Measurements from ENCODE around the gene EGLN2. TPM values are rescaled to one million over a fixed set of nuclear protein-coding genes. Genes with fewer than 3 reads are reported as not detected.
"Not testable (repeated sequence)": the region's sequence is repeated elsewhere in the genome, so short reads cannot be mapped to it uniquely, and the experiment has no call there.

EGLN2 gene
- total RNA-seq, 1 experiment from 2014 or later = 56.2 TPM

- Histone ChIP-seq H3K9me3 (replicated peaks) (no peaks in the 10 kb centered on the region), H3K27me3 (no peaks in the 10 kb centered on the region), H3K4me1 (peaks cover 11% of the 10 kb centered on the region), H3K4me3 (no peak overlapping the region), H3K27ac (no peak overlapping the region), H3K36me3 (no peaks in the 10 kb centered on the region)
- DNase-seq = peak; percentile 47 to 70
These were observed 32.8 kb downstream of the EGLN2 start for GRCh38 chr19:40831502-40832430.

- not testable (repeated sequence) for H3K36me3 ChIP-seq; DNase-seq; H3K27me3 ChIP-seq; H3K4me3 ChIP-seq; H3K27ac ChIP-seq; H3K9me3 ChIP-seq (replicated peaks)
- H3K4me1 ChIP-seq = peaks cover 11% of the 10 kb centered on the region
These were observed 33.4 kb downstream of the EGLN2 start for GRCh38 chr19:40832431-40832790.

- not testable (repeated sequence) for H3K9me3 ChIP-seq (replicated peaks); H3K36me3 ChIP-seq; H3K4me3 ChIP-seq; DNase-seq; H3K27me3 ChIP-seq; H3K27ac ChIP-seq
- H3K4me1 ChIP-seq = peaks cover 11% of the 10 kb centered on the region
These were observed 34.9 kb downstream of the EGLN2 start for GRCh38 chr19:40833728-40834533.

GRCh38 chr19:40836754-40837429 is 37.9 kb downstream of the EGLN2 start:
- no peak overlapping the region for H3K4me3 ChIP-seq

DNA sequence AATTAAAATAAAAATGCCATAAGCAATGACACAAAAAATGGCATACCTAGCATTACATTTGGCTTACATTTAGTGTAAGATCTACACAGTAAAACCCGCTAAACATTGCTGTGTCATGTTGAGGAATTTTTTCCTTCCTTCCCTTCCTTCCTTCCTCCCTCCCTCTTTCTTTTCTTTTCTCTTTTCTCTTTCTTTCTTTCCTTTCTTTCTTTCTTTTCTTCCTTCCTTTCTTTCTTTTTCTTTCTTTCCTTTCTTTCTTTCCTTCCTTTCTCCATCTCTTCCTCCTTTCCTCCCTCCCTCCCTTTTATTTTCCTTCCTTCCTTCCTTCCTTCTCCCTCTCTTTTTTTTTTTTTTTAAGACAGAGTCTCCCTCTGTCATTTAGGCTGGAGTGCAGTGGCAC is 39.5 kb downstream of the EGLN2 start:
- not testable (repeated sequence) for DNase-seq; H3K36me3 ChIP-seq; H3K27ac ChIP-seq; H3K4me3 ChIP-seq; H3K9me3 ChIP-seq (replicated peaks); H3K27me3 ChIP-seq; H3K4me1 ChIP-seq

More at GRCh38 chr19:40836754-40837429, 37.9 kb downstream of the EGLN2 start:
- no peaks in the 10 kb centered on the region for H3K9me3 ChIP-seq (replicated peaks)
- no peaks in the 10 kb centered on the region for H3K36me3 ChIP-seq
- H3K27ac ChIP-seq = no peak overlapping the region
- peaks cover 4% of the 10 kb centered on the region for H3K4me1 ChIP-seq
- DNase-seq = no peak
- H3K27me3 ChIP-seq = no peaks in the 10 kb centered on the region

GRCh38 chr19:40842012-40842411 is 43.0 kb downstream of the EGLN2 start:
- not testable (repeated sequence) for H3K27me3 ChIP-seq; H3K9me3 ChIP-seq (replicated peaks); H3K4me3 ChIP-seq; DNase-seq; H3K27ac ChIP-seq; H3K4me1 ChIP-seq; H3K36me3 ChIP-seq

DNA sequence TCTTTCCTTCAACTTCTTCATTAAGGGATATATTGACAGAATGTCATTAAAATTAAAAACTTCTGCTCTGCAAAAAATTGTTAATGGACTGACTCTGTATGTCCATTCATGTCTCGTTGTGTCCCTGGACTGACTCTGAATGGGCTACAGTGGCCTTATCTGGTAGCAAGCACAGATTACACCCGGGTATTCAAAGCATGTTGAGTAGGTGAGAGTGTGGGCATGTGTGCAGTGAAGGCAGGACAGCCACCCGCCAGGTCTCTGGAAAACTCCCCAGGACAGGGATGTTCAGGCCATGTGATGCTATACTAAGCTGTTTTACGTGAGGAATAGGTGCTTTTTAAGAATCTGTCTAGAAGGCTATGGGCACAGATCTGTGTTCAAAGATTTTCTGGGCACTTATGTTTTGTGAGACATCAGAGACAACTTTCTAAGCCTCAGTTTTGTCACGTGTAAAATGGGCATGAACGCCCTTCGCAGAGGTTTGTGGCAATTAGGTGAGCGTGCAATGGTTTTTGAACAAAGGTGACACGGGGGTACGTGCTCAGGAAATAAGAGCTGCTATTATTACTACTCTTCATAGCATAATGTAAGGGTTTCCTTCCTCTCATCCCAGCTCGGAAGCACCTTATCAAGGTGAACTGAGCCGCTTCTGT is 44.1 kb downstream of the EGLN2 start:
- not testable (repeated sequence) for H3K36me3 ChIP-seq; DNase-seq; H3K4me3 ChIP-seq; H3K4me1 ChIP-seq; H3K27me3 ChIP-seq; H3K27ac ChIP-seq; H3K9me3 ChIP-seq (replicated peaks)

DNA sequence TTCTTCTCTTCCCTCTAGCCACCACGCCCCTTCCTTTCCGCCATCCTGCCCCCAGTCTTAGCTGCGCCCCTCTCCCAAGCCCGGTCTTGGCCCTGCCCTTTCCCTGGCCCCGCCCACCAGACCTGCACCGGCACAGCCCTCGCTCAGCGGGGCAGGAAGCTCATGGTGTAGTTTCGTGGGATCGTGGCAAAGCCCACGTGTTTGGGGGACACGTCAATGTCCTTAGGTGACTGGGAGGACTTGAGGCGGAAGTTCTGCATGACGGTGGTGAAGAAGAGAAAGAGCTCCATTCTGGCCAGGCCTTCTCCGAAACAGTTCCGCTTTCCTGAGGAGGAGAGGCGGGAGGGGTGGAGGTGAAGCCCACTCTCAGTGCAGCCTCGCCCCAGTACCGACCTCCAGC is 44.7 kb downstream of the EGLN2 start:
- DNase-seq; H3K27me3 ChIP-seq; H3K27ac ChIP-seq; H3K4me1 ChIP-seq; H3K9me3 ChIP-seq (replicated peaks); H3K4me3 ChIP-seq; H3K36me3 ChIP-seq: not testable (repeated sequence)

DNA sequence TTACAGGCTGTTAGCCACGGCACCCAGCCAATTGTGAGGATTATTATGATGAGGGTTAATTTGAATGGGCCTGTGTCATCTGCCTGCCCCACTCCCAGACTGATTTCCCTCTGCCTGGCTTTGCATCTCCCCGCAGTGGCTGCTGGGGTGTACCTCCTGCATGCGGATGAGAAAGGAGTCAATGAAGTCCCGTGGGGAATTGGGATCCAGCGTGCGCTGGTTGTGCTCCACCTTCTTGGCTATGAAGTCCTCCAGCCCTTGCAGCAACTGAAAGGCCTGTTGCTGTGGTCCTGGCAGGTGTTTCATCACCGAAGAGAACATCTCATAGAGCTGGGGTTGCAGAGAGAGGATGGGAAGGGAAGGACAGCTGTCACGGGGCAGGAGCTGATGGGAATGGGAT is 47.7 kb downstream of the EGLN2 start:
- DNase-seq; H3K36me3 ChIP-seq; H3K9me3 ChIP-seq (replicated peaks); H3K4me3 ChIP-seq; H3K27me3 ChIP-seq; H3K27ac ChIP-seq; H3K4me1 ChIP-seq: not testable (repeated sequence)

DNA sequence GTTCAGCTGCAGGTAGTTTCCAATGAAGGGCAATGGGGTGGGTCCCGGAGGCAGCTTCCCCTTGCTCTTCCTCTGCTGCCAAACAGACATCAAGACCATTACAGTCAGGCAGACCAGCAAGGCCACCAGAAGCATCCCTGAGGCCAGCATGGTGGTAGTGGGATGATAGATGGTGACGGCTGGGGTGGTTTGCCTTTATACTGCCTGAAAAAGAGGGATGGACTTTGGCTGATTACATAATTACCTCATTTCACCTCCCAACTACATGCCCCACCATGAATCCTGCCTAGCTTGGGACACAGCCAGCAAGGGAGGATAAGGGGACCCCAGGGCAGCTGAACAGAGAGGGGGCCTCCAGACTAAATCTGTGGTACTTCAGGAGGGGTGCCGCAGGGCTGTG is 51.3 kb downstream of the EGLN2 start, which contains the start of gene CYP2A6:
Gene CYP2A6, minus strand, starts transcription at position 171 of the 400 bp plus-strand sequence. Its CDS starts 21 bp downstream, at position 150.
- H3K36me3 ChIP-seq; H3K4me1 ChIP-seq; H3K4me3 ChIP-seq; H3K9me3 ChIP-seq (replicated peaks); H3K27ac ChIP-seq; DNase-seq; H3K27me3 ChIP-seq: not testable (repeated sequence)

GRCh38 chr19:40852467-40853152 is 53.6 kb downstream of the EGLN2 start:
- H3K9me3 ChIP-seq (replicated peaks); H3K36me3 ChIP-seq; H3K4me1 ChIP-seq; H3K27ac ChIP-seq; DNase-seq; H3K27me3 ChIP-seq; H3K4me3 ChIP-seq: not testable (repeated sequence)
